HG02763 (cell line): ENCODE data around the gene PLEK2.
"Not testable (repeated sequence)": the region's sequence is repeated elsewhere in the genome, so short reads cannot be mapped to it uniquely, and the experiment has no call there.

Source experiments
- ATAC-seq: cut with Tn5 transposase; IDR thresholded peaks from one replicate; pipeline ENCODE4 v1.9.1; 2021; ENCODE audit warnings: mild to moderate bottlenecking, moderate library complexity; ENCODE audit not compliant: unreplicated experiment

PLEK2 gene

DNA sequence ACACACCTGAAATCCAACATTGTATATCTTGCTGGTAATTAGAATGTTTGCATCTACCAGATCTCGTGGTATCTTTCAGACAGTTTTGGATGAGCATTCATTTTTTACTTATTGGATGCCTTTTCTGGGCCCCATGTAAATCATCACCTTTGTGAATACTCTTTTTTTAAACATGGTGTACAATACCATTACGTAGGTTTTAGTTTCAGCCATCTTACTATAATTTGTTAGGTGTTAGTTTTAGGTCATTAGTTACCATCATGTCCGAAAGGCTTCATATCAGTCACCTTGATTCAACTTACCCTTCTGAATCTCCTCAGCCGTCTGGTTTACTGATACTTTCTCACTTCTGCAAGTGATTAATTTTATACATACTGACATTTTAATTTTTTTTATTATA is 46.5 kb downstream of the PLEK2 start:
- ATAC-seq: no peak

DNA sequence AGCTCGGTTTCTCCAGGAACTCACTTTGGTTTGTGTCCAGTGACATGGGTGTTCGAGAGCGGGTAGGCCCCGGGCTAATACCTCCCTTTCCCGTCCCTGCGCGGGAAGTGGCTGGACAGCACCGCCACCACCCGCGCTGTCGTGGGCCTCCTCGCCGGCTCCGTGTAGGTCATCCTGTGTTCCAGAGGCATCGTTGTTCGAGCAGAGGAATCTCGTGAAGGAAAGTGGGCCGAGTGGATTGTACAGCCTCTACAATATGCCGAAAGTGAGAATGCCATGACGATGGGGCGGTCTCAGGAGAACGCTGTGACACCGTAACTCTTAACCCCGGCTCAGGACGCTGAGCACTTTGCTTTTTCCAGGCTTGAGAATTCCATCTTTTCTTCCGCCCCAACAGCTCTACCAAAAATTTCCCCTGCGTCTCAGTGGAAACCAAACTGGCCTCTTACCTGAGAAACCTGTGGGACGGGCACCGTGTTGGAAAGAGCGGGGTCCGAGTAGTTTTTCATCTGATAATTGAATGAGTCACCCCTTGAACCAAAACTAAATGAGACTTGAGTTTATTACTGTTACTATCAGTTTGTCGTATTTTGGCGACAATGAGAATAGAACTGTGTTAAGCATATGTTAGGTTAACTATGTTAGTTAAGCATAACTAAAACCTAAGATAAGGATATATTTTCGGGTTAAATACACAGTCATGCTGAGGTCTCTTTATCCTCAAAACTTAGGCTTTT is 51.3 kb downstream of the PLEK2 start:
- ATAC-seq: peak; percentile 26

- peak; percentile 90 for ATAC-seq
Measured at GRCh38 chr14:67359775-67360469, 52.0 kb downstream of the PLEK2 start, which contains the start of the genes ATP6V1D and EIF2S1. TSS of gene ATP6V1D (minus strand) at chr14:67359804. CDS start at chr14:67359698, 106 bp downstream. TSS of gene EIF2S1 (plus strand) at chr14:67360328. CDS start at chr14:67364768, 4,440 bp downstream.

DNA sequence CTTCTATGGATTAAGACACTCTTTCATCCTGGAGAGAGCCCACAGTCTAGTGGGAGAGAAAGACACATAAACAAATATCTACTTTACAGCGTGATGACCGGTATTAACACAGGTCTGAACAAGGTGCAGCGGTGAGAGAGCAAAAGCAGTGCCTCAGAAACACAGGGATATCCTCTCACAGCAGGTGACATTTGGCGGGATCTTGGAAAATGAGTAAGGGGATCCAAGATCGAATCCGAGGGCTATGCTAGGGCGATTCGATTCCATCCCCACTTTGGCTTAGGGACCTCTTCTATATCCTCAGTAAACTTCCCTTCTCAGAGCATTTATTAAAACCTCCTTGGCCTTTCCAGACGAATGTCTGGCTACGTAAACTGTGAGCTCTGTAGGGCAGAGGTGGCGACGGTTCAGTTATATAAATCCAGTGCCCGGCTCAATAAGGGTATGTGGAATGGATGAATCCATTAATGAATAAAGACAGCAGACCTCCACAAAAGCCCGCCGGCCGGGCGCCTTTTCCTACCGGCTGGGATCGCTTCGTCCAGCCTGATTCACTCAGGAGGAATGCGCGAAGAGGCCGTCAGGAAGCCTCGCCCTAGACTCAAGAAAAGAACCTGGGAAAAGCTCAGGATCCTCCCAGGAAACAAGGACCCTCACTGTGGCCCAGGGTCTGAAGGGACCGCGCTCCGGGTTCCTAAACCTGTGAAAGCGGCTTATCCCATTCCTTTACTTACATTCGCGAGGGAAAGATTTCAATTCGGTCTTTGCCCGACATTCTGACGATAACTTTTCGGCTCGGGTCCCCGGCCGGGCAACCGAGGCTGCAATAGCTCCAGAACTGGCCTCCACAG is 52.8 kb downstream of the PLEK2 start:
- no peak for ATAC-seq

- ATAC-seq: no peak
Measured at GRCh38 chr14:67357969-67358354, 54.0 kb downstream of the PLEK2 start.

GRCh38 chr14:67357186-67357968 is 54.6 kb downstream of the PLEK2 start:
- no peak for ATAC-seq

GRCh38 chr14:67352055-67352454 is 59.9 kb downstream of the PLEK2 start:
- no peak for ATAC-seq

DNA sequence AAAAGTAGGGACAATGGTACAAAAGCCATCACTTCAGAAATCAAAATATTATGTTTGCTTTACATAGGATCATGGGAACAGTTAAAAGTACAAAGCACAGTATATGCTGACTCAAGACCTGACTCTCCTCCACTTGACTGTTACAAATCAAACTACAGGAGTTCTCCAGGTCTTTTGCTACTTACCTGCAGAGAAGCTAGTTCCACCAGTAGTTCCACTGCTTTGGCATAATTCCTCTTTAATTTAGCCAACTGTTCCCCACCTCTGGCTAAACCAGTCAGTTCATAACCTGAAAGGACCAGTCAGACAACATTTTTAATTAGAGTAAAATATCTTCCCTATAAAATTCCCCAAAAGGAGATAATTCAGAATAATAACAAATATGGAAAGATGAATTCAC is 66.4 kb downstream of the PLEK2 start:
- no peak for ATAC-seq

- no peak for ATAC-seq
Measured at GRCh38 chr14:67343601-67344230, 68.2 kb downstream of the PLEK2 start.

- ATAC-seq: not testable (repeated sequence)
Measured at GRCh38 chr14:67341231-67341630, 70.7 kb downstream of the PLEK2 start.
